Panc1 (cell line): ENCODE measurements around the gene ZNF585A.

Experiments
- POLR2AphosphoS5 ChIP-seq: IDR thresholded peaks from 2 replicates; pipeline ENCODE4 v1.6.1; 2012; ENCODE audit warnings: mild to moderate bottlenecking, low read depth, low read length, moderate library complexity
- TF ChIP-seq, protein P1 (sequence below): fragments of 450-650 bp; IDR thresholded peaks from 2 replicates; pipeline ENCODE4 v1.5.1; 2017; ENCODE audit warnings: mild to moderate bottlenecking
- TF ChIP-seq, protein P2 (sequence below), 2 experiments: IDR thresholded peaks; 2 replicates each; pipeline ENCODE4 v1.6.1; 2011 to 2012; ENCODE audit warnings: low read depth in 2 of 2, control low read depth in 1 of 2, low read length in 1 of 2, mild to moderate bottlenecking in 1 of 2, moderate library complexity in 1 of 2; ENCODE audit not compliant: insufficient read depth in 1 of 2

DNA sequence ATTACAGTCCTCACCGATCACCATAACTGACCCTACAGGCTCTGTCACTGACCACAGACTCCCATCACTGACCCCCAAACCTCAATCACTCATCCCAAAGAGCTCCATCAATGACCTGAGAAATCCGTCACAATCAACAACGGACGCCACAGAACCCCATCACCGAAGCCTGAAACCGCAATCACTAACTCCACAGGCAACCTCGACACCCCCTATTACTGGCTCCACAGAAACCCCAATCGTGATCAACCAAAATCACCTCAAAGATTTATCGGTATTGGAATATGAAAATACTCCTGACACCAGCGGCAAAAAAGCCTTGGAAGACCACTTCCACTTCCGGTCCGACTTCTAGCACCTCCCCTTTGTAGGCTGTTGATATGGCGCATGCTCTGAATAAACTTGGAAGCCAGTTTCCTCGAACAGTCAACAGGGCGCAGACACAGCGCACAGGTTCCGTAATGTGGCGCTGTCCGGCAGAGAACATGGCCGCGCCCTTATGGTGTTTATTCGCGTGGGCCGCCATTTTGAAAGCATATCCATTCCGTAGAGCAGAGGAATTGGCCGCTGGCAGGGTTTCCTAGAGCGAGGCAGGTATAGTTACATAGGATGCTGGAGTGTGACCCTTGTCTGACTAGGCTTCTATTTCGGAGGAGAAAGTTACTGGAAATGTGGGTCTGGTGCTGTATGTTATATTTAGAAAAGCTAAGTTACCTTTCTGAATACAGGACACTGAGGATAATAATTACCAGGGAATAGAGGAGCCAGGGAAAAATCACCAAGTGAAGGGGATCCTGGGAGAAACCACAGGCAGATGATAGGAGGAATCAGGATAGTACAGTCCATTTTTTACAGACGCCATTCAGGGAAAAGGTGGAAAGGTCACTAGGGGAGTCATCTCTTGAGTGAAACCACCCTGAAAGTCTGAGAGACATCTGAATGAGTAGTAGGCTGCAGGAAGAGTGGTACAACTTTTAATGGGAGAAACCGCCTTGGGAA is at the start of gene ZNF585A:
- TF ChIP-seq, protein P1, sequence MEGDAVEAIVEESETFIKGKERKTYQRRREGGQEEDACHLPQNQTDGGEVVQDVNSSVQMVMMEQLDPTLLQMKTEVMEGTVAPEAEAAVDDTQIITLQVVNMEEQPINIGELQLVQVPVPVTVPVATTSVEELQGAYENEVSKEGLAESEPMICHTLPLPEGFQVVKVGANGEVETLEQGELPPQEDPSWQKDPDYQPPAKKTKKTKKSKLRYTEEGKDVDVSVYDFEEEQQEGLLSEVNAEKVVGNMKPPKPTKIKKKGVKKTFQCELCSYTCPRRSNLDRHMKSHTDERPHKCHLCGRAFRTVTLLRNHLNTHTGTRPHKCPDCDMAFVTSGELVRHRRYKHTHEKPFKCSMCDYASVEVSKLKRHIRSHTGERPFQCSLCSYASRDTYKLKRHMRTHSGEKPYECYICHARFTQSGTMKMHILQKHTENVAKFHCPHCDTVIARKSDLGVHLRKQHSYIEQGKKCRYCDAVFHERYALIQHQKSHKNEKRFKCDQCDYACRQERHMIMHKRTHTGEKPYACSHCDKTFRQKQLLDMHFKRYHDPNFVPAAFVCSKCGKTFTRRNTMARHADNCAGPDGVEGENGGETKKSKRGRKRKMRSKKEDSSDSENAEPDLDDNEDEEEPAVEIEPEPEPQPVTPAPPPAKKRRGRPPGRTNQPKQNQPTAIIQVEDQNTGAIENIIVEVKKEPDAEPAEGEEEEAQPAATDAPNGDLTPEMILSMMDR: no peak
- TF ChIP-seq, protein P2, sequence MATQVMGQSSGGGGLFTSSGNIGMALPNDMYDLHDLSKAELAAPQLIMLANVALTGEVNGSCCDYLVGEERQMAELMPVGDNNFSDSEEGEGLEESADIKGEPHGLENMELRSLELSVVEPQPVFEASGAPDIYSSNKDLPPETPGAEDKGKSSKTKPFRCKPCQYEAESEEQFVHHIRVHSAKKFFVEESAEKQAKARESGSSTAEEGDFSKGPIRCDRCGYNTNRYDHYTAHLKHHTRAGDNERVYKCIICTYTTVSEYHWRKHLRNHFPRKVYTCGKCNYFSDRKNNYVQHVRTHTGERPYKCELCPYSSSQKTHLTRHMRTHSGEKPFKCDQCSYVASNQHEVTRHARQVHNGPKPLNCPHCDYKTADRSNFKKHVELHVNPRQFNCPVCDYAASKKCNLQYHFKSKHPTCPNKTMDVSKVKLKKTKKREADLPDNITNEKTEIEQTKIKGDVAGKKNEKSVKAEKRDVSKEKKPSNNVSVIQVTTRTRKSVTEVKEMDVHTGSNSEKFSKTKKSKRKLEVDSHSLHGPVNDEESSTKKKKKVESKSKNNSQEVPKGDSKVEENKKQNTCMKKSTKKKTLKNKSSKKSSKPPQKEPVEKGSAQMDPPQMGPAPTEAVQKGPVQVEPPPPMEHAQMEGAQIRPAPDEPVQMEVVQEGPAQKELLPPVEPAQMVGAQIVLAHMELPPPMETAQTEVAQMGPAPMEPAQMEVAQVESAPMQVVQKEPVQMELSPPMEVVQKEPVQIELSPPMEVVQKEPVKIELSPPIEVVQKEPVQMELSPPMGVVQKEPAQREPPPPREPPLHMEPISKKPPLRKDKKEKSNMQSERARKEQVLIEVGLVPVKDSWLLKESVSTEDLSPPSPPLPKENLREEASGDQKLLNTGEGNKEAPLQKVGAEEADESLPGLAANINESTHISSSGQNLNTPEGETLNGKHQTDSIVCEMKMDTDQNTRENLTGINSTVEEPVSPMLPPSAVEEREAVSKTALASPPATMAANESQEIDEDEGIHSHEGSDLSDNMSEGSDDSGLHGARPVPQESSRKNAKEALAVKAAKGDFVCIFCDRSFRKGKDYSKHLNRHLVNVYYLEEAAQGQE (IDR thresholded peaks at IDR 0.05; ENCODE audit: insufficient read depth in 1 of 2, low read depth in 2 of 2, low read length in 1 of 2): no peak
- peak; percentile 95 for TF ChIP-seq POLR2AphosphoS5
